OCI-M2 (cell line): ENCODE results near the gene RORB.

ENCODE experiments used
- DNase-seq: peaks from one replicate; lab custom pipeline; 2025; ENCODE audit not compliant: unreplicated experiment; lab: John Stamatoyannopoulos, UW

The RORB gene

DNA sequence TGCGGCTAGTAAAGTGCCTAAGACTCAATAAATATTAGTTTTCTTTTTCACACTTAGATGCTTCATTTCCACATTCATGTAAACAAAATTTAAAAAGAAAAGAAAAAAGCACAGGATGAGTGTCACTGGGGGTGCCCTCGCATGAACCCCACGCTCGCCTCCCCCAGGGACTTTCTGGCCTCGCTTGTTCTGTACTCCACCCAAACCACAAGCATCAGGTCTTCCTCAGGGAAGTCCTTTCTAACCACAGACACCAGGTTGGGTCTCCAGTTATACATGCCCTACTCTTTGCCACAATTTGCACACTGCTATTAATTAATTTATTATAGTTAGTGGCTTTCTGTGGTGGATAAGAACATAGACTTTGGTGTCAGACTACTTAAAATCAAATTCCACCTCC is 92.4 kb downstream of the RORB start:
- DNase-seq = no peak

DNA sequence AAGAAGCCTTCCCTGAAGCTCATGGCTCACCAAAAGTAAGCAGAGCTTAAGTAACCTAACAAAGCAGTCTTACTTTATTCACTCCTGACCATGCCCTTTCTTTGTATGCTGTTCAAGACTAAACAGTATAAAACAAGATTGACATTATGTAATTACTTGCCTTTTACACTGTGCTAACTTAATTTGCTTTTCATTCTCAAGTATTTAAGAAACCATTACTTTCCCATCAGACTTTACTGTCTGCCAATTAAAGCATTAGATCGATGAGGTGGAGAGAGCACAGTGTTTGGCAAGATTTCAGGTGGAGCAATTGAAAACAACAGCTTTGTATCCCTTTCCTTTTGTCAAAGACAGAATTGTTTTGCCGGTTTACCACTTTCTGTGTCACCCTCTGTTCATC is 98.2 kb downstream of the RORB start:
- DNase-seq = no peak

GRCh38 chr9:74598874-74599273 is 101.7 kb downstream of the RORB start:
- DNase-seq = no peak

GRCh38 chr9:74609671-74610405 is 112.7 kb downstream of the RORB start:
- DNase-seq = no peak

- DNase-seq = no peak
Observed at GRCh38 chr9:74610523-74611061, 113.5 kb downstream of the RORB start.

DNA sequence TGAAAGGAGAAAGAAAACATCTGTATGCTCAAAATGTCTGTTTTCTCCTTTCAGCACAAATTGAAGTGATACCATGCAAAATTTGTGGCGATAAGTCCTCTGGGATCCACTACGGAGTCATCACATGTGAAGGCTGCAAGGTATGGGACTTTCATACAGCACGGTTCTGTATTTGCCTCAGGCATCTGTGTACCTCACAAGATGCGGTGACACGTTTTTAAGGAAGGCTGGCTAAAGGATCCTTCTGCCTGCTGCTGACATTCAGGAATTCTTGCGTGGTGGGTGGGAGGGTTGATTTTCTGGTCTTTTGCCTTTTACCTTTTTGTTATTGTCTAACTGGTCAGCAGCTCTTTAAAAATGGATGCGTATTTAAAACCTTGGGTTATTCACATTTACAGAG is 133.1 kb downstream of the RORB start:
- no peak for DNase-seq

DNA sequence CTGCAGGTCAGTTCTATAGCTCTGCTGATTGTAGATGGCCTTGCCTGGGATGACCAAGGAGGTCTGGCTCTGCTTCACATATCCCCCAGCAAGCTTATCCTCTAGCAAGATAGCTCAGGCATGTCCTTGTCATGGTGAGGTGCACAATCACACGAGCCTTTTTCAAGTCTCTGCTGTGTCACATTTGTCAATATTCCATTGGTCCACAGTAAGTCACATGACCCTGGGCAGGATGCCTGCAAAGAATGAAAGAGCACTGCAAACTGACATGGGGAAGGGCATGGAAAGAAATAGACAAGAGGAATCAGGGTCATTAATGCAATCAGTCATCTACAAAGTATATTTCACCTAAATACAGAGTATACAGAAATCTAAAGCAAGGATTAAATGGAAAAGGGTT is 142.0 kb downstream of the RORB start:
- DNase-seq = no peak

DNA sequence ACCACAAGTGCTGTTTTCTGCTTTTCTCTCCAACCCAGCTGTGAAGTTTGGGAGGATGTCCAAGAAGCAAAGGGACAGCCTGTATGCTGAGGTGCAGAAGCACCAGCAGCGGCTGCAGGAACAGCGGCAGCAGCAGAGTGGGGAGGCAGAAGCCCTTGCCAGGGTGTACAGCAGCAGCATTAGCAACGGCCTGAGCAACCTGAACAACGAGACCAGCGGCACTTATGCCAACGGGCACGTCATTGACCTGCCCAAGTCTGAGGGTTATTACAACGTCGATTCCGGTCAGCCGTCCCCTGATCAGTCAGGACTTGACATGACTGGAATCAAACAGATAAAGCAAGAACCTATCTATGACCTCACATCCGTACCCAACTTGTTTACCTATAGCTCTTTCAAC is 145.2 kb downstream of the RORB start:
- no peak for DNase-seq

DNA sequence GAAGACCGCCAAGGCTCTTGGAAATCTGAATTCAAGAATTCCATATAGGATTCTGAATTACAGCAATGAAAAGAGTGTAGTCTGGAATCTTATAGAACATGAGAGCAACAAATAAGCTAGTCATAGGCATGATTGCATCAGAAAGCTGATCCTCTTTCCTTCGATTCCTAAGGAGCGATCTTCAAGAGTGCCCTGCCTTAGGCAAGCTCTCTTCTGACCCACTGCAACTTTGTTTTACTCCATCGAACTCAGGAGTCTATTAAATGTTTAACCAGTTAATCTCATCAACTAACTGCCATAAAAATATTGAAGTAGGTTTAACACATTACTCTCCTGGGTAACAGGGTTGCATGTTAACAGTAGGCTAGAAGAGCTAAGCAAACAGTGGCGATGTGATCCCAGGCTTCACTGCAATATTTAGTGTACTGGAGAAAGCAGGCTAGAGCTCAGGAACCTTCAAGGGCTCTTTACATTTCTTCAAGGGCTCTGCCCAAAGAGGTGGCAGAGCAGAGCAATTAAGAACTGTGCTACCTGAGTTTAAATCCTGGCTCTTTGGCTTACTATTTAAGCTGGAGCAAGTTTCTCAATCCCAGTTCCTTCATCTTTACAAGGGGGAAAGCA is 146.3 kb downstream of the RORB start:
- no peak for DNase-seq

- DNase-seq = no peak
Observed at GRCh38 chr9:74644023-74644422, 146.9 kb downstream of the RORB start.

- DNase-seq = no peak
Observed at GRCh38 chr9:74645007-74645639, 148.0 kb downstream of the RORB start.

DNA sequence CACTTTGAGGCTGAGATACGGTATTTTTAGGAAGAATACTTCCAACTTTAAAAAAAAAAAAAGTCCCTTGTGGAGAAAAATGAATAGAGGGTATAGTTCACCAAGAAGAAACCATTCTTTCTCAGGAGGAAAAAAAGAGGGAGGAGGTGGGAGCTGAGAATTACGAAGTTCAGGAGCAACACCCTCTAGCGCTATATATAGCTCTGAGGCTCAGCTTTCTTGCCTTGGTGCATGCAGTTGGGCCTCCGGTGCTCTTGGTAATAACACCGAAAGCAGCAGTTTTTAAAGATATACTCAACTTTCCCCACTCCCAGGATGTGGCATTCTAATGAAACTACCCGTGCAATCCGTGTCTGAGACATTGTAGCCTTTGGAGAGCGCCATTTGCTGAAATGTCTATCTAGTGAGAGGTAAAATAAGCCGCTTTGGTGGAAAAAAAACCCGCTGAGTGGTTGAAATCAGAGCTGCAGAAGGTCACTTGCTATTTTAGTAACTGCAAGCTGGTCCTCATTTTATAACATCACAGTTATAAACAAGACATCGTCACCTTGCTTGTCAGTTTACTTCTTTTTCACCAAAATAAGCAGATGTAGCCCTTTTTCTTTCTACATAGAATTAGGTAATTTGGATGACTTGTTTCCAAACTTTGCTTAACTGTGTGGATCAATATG is 156.4 kb downstream of the RORB start:
- no peak for DNase-seq

DNA sequence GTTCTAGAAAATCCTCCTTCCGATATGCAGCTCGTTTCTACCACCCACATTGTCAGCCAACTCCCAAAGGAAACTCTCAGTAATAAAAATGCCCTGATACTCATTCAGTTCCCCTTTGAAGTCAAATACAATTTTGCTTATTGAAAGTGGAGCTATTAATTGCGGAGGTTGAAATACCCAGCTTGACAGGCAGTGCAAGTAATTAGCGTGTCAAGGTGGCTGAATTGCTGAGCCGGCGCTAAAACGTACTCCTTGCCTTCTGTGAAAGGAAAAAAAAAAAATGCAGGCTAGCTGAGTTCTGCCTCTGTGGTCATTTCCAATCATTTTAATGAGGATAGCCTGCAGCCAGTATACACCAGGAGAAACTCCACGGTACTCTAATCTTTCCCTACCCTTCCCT is 165.5 kb downstream of the RORB start:
- DNase-seq = no peak

DNA sequence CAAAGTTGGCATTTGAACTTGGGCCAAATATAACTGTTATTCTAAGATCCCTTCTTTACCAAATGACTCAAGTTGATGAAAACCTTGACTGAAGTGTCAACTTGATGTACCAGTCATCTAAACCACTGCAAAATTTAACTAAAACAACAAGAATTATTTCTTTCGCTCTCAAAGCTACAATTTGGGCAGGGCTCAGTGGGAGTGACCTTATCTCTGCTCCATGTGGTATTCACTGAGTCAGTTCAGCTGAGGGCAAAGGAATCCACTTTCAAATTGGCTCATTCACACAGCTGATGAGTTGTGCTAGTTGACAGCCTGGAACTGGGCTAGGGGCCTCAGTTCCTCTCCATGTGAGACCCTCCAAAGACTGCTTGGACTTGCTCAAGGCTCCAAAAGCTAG is 166.3 kb downstream of the RORB start:
- no peak for DNase-seq

- no peak for DNase-seq
Observed at GRCh38 chr9:74666625-74667316, 169.6 kb downstream of the RORB start.

GRCh38 chr9:74672237-74672636 is 175.1 kb downstream of the RORB start:
- no peak for DNase-seq

DNA sequence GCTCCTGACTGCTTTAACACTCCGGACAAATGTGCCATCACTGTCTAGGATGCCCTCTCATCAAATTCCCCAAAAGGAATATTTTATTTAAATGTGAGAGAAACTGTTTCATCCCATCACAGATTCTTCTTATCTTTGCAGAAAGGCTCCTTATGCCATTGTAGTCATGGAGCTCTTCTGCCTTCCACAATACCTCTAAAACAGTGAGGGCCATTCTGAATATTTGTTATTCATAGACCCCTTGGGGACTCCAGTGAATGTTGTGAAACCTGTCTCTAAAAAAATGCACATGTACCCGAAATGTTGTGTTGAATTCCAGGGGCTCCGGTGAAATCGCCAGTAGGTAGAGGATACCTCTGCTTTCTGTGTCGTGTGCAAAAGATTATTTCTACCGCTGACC is 176.9 kb downstream of the RORB start:
- DNase-seq = no peak

- no peak for DNase-seq
Observed at GRCh38 chr9:74681906-74682305, 184.8 kb downstream of the RORB start.

GRCh38 chr9:74683322-74683721 is 186.2 kb downstream of the RORB start:
- DNase-seq = no peak

DNA sequence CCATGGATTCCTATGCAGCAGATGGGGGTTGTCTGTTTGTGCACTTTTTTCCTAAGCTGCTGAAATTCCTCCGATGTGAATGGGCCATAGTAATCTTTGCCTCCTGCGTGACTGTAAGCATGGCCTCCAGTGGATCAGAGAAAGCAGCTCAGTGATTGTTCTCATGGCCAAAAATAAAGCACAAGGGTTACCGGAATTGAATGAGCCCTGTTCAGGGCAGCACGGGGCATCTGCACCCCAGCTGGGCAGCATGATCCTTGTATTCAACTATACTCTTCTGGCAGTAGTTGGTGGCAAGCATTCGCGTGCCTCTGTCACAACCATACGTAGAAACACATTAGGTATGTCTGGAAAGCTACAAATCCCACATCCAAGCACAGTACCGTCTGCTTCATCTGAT is 193.9 kb downstream of the RORB start:
- no peak for DNase-seq

- DNase-seq = no peak
Observed at GRCh38 chr9:74696520-74696919, 199.4 kb downstream of the RORB start.
